GM10248 (cell line): ENCODE data around the gene DUT.

Experiments used
- CTCF ChIA-PET: fragments of 300-600 bp; sonication (Branson Sonifier 250); formaldehyde crosslinking; extraction: SDS; loops from one replicate; lab custom pipeline; 2021; ENCODE audit warnings: antibody characterized with exemption; lab: Yijun Ruan, JAX
- POLR2A ChIA-PET: fragments of 350-650 bp; sonication (Branson Sonifier 250); formaldehyde crosslinking; extraction: SDS; loops from one replicate; lab custom pipeline; 2020; ENCODE audit warnings: antibody characterized with exemption; lab: Yijun Ruan, JAX
- DNase-seq: peaks from one replicate; pipeline ENCODE4 v3.0.0; 2012; ENCODE audit errors: extremely low spot score
- TF ChIP-seq, protein P1 (sequence below): IDR thresholded peaks from 2 replicates; pipeline ENCODE4 v1.5.1; 2012; ENCODE audit warnings: mild to moderate bottlenecking, low read depth; ENCODE audit errors: extremely low read depth, missing control alignments, control extremely low read depth

Gene DUT

GRCh38 chr15:48388910-48389309 lies 57.7 kb downstream of the DUT start:
- ChIA-PET POLR2A (no interaction called here), CTCF (interaction anchor here (0.8 kb wide), 1 partner anchor 1192 kb away, joined by 3 read pairs; no protein-coding TSS in a partner anchor)
- DNase-seq = no peak
- TF ChIP-seq, protein P1, sequence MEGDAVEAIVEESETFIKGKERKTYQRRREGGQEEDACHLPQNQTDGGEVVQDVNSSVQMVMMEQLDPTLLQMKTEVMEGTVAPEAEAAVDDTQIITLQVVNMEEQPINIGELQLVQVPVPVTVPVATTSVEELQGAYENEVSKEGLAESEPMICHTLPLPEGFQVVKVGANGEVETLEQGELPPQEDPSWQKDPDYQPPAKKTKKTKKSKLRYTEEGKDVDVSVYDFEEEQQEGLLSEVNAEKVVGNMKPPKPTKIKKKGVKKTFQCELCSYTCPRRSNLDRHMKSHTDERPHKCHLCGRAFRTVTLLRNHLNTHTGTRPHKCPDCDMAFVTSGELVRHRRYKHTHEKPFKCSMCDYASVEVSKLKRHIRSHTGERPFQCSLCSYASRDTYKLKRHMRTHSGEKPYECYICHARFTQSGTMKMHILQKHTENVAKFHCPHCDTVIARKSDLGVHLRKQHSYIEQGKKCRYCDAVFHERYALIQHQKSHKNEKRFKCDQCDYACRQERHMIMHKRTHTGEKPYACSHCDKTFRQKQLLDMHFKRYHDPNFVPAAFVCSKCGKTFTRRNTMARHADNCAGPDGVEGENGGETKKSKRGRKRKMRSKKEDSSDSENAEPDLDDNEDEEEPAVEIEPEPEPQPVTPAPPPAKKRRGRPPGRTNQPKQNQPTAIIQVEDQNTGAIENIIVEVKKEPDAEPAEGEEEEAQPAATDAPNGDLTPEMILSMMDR = no peak

DNA sequence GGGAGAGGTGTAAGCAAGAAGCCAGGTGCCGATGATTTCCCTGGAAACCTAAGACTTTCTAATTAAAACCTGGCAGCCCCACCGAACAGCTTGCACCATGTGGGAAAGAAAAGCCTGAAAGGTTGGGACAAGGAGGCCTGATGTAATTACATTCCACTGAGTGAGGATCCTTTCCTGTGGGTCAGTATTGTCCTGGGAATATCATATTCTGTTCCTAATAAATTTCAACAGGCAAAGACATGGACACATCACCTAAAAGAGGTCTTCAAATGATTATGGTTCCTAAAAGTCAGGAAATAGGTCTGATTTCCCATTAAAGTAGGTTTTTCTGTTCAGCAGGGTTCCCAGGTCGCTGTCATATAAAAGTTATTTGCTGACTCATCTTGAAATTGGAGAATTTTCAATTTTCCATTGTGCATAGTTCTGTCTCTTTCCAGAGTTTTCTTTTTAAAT lies 58.5 kb downstream of the DUT start:
- TF ChIP-seq, protein P1 = no peak
- no peak for DNase-seq
- ChIA-PET POLR2A (no interaction called here), CTCF (no interaction called here)

- ChIA-PET CTCF (interaction anchor here (1.2 to 1.8 kb wide), 3 partner anchors 14 to 30 kb away, joined by 3 to 6 read pairs (median 3); no protein-coding TSS in a partner anchor), POLR2A (no interaction called here)
- TF ChIP-seq, protein P1 = no peak
- DNase-seq = no peak
These were observed 60.7 kb downstream of the DUT start for GRCh38 chr15:48391950-48392349.

- DNase-seq = no peak
- ChIA-PET CTCF (interaction anchor here (1.2 to 1.8 kb wide), 3 partner anchors 14 to 30 kb away, joined by 3 to 6 read pairs (median 3); no protein-coding TSS in a partner anchor), POLR2A (no interaction called here)
- TF ChIP-seq, protein P1 = no peak
These were observed 61.1 kb downstream of the DUT start for GRCh38 chr15:48392356-48392755.
